PC-9 (cell line): Measurements from ENCODE around the gene HSDL1. TPM values are rescaled to one million over a fixed set of nuclear protein-coding genes. Genes with fewer than 3 reads are reported as not detected.

Experiments
- BruUV-seq: library from RNA; stranded (reverse); fragments of 400-500 nt; replicated peaks from 2 replicates; lab custom pipeline; 2021; lab: Mats Ljungman, UMichigan
- CTCF ChIA-PET: fragments of 300-600 bp; sonication (Branson Sonifier 250); formaldehyde crosslinking; loops from one replicate; lab custom pipeline; 2022; ENCODE audit warnings: antibody characterized with exemption; lab: Charles Lee
- POLR2A ChIA-PET: fragments of 300-600 bp; sonication (Branson Sonifier 250); formaldehyde crosslinking; loops from one replicate; lab custom pipeline; 2022; ENCODE audit warnings: antibody characterized with exemption; ENCODE audit not compliant: unreplicated experiment; lab: Charles Lee
- DNase-seq, 2 experiments: peaks; one replicate each; pipeline versions ENCODE4 v3.0.0 to v3.0.0-alpha.2; 2015 to 2022; ENCODE audit warnings: mixed read lengths in 1 of 2
- H2AFZ ChIP-seq: fragments of 200-600 bp; sonication (generic); 2 replicates; pipeline ENCODE4 v1.8.1; 2017; ENCODE audit warnings: antibody characterized with exemption
- H3F3A ChIP-seq: fragments of 200-600 bp; sonication (generic); 2 replicates; pipeline ENCODE4 v1.8.1; 2017; ENCODE audit warnings: antibody characterized with exemption, mild to moderate bottlenecking, low read depth; ENCODE audit not compliant: insufficient read depth
- H3K27ac ChIP-seq: fragments of 200-600 bp; sonication (generic); 2 replicates; pipeline ENCODE4 v1.6.1; 2016; ENCODE audit warnings: mixed run types
- H3K27me3 ChIP-seq: fragments of 200-600 bp; sonication (generic); 2 replicates; pipeline ENCODE4 v1.6.1; 2016; ENCODE audit warnings: low read depth, mixed run types; ENCODE audit not compliant: insufficient read depth
- H3K36me3 ChIP-seq: fragments of 200-600 bp; sonication (generic); 2 replicates; pipeline ENCODE4 v1.6.1; 2016; ENCODE audit warnings: low read depth, mixed run types
- H3K4me1 ChIP-seq: fragments of 200-600 bp; sonication (generic); replicated peaks from 2 replicates; pipeline ENCODE4 v1.6.1; 2016; ENCODE audit warnings: mixed run types; ENCODE audit not compliant: insufficient read depth
- H3K4me2 ChIP-seq: fragments of 200-600 bp; sonication (generic); 2 replicates; pipeline ENCODE4 v1.6.1; 2017; ENCODE audit warnings: mixed run types
- H3K4me3 ChIP-seq: fragments of 200-600 bp; sonication (generic); 2 replicates; pipeline ENCODE4 v1.6.1; 2016; ENCODE audit warnings: mixed run types
- H3K79me2 ChIP-seq: fragments of 200-600 bp; sonication (generic); 2 replicates; pipeline ENCODE4 v1.6.1; 2017; ENCODE audit warnings: low read depth, mixed run types
- H3K9me2 ChIP-seq: fragments of 200-600 bp; sonication (generic); 2 replicates; pipeline ENCODE4 v1.8.1; 2017; ENCODE audit warnings: mild to moderate bottlenecking; ENCODE audit not compliant: insufficient read depth
- H3K9me3 ChIP-seq: fragments of 200-600 bp; sonication (generic); 2 replicates; pipeline ENCODE4 v1.8.1; 2016; ENCODE audit warnings: low read depth; ENCODE audit not compliant: insufficient read depth
- H4K20me1 ChIP-seq: fragments of 200-600 bp; sonication (generic); 2 replicates; pipeline ENCODE4 v1.8.1; 2017; ENCODE audit not compliant: insufficient read depth
- EZH2 ChIP-seq: fragments of 200-600 bp; sonication (generic); IDR thresholded peaks from 2 replicates; pipeline ENCODE4 v1.8.0; 2017; ENCODE audit warnings: antibody characterized with exemption, low read depth
- intact Hi-C: fragments of 100-400 bp; cut with micrococcal nuclease; formaldehyde crosslinking; loops from one replicate; pipeline ENCODE4 v1.10.0; 2022; ENCODE audit not compliant: unreplicated experiment
- total RNA-seq: library from RNA; stranded (reverse); gene quantifications from 2 replicates; pipeline ENCODE4 v1.2.3, GENCODE V29; 2021
- TF ChIP-seq, protein P1 (sequence below): fragments of 200-600 bp; sonication (generic); conservative IDR thresholded peaks from 2 replicates; pipeline ENCODE4 v1.6.1; 2017; ENCODE audit warnings: mixed run types, antibody characterized with exemption, mild to moderate bottlenecking, moderate library complexity

The HSDL1 gene
- total RNA-seq, 1 experiment from 2014 or later: 32.1 TPM

DNA sequence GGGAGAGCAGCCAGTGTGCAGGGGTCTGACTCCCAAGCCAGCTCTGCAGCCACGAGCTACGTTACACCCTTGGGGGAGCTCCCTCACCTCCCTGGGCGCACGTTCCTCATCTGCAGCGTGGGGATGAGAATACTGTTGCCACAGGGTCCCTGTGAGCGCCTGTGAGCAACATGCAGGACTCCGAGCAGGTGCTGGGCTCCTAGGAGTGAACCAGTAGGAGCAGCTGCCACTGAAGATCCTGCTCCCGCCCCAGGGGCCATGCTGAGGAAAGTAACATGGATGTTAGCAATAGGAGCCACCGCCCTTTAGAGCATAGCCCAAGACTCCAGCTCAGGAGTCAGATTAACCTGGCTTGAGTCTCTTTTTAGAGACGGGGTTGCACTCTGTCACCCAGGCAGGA lies 16.1 kb upstream of the HSDL1 start:
- Histone ChIP-seq H3K9me3 (no peaks in the 10 kb centered on the region), H3K4me3 (no peak overlapping the region), H4K20me1 (no peaks in the 10 kb centered on the region), H2AFZ (no peak overlapping the region), H3K27ac (no peak overlapping the region), H3K4me1 (no peaks in the 10 kb centered on the region), H3K4me2 (no peak overlapping the region), H3K36me3 (no peaks in the 10 kb centered on the region), H3K9me2 (no peaks in the 10 kb centered on the region), H3K27me3 (peaks cover 9% of the 10 kb centered on the region), H3K79me2 (no peaks in the 10 kb centered on the region), H3F3A (peaks cover 3% of the 10 kb centered on the region)
- POLR2A ChIA-PET: no interaction called here
- BruUV-seq: no TSS peak
- intact Hi-C loops: no loop called here
- no peak for DNase-seq
- TF ChIP-seq, protein P1, sequence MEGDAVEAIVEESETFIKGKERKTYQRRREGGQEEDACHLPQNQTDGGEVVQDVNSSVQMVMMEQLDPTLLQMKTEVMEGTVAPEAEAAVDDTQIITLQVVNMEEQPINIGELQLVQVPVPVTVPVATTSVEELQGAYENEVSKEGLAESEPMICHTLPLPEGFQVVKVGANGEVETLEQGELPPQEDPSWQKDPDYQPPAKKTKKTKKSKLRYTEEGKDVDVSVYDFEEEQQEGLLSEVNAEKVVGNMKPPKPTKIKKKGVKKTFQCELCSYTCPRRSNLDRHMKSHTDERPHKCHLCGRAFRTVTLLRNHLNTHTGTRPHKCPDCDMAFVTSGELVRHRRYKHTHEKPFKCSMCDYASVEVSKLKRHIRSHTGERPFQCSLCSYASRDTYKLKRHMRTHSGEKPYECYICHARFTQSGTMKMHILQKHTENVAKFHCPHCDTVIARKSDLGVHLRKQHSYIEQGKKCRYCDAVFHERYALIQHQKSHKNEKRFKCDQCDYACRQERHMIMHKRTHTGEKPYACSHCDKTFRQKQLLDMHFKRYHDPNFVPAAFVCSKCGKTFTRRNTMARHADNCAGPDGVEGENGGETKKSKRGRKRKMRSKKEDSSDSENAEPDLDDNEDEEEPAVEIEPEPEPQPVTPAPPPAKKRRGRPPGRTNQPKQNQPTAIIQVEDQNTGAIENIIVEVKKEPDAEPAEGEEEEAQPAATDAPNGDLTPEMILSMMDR: no peak
- no peak for TF ChIP-seq EZH2
- CTCF ChIA-PET: no interaction called here

- H3K4me2 ChIP-seq: no peak overlapping the region
- H3K9me2 ChIP-seq: no peaks in the 10 kb centered on the region
- intact Hi-C loops: no loop called here
- ChIA-PET POLR2A (no interaction called here), CTCF (no interaction called here)
- peaks cover 7% of the 10 kb centered on the region for H3K27me3 ChIP-seq
- no peak for DNase-seq
- no peak overlapping the region for H3K4me3 ChIP-seq
- no peaks in the 10 kb centered on the region for H3K36me3 ChIP-seq
- H3F3A ChIP-seq: peaks cover 6% of the 10 kb centered on the region
- H3K27ac ChIP-seq: no peak overlapping the region
- TF ChIP-seq, protein P1: no peak
- TF ChIP-seq EZH2: no peak
- H3K79me2 ChIP-seq: no peaks in the 10 kb centered on the region
- no peaks in the 10 kb centered on the region for H4K20me1 ChIP-seq
- 0 out of 2 replicates have a peak, but pooled peaks cover 5% of the 10 kb centered on the region for H3K9me3 ChIP-seq
- no peaks in the 10 kb centered on the region for H3K4me1 ChIP-seq
- no peak overlapping the region for H2AFZ ChIP-seq
- BruUV-seq: no TSS peak
These were observed 14.8 kb upstream of the HSDL1 start for GRCh38 chr16:84159800-84160199.

- ChIA-PET CTCF (no interaction called here), POLR2A (interaction anchor here (0.5 to 0.6 kb wide), 2 partner anchors 42 to 198 kb away, joined by 3 read pairs; partner anchors contain the start of gene MBTPS1)
- Histone ChIP-seq H3K27me3 (peaks cover 5% of the 10 kb centered on the region; the same call in 1 of the 2 replicates), H3K27ac (no peak overlapping the region), H3K9me3 (0 out of 2 replicates have a peak, but pooled peaks cover 5% of the 10 kb centered on the region), H3K36me3 (no peaks in the 10 kb centered on the region), H3K79me2 (no peaks in the 10 kb centered on the region), H4K20me1 (no peaks in the 10 kb centered on the region), H3K4me2 (no peak overlapping the region), H3K4me1 (no peaks in the 10 kb centered on the region), H3K4me3 (no peak overlapping the region), H3F3A (peaks cover 6% of the 10 kb centered on the region), H3K9me2 (no peaks in the 10 kb centered on the region), H2AFZ (no peak overlapping the region)
- DNase-seq: no peak
- intact Hi-C loops: no loop called here
- TF ChIP-seq, protein P1: no peak
- TF ChIP-seq EZH2: no peak
- BruUV-seq: no TSS peak
These were observed 14.0 kb upstream of the HSDL1 start for GRCh38 chr16:84159007-84159406.
